Inflammatory macrophage treated with lipopolysaccharide for 1 hour (primary cell): ENCODE data around the gene RNF149.

ENCODE experiments used
- DNase-seq, 2 donors: peaks; one replicate each; pipeline ENCODE4 v3.0.0-alpha.2; 2020 to 2022

The RNF149 gene

GRCh38 chr2:101294861-101295260, 13.6 kb downstream of the RNF149 start:
- DNase-seq: no peak

DNA sequence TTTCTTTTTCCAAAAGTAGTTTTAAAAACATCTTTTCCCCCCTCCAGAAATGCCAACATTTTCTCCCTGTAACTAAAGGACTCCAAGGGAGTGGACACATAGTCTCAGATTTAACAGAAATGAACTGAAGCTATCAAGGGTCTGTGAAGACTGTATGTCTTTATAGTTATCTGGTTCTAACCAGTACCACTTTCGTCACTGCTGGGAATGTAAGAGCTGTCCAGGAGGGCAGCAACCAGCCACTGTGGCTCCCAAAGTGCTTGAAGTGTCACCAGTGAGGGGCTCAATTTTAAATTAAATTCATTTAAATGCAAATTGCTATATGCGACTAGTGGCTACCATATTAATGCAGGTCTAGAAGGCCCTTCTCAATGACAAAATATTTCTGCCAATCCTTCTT, 15.0 kb downstream of the RNF149 start:
- DNase-seq: no peak

GRCh38 chr2:101291973-101292372, 16.5 kb downstream of the RNF149 start:
- DNase-seq: no peak

- no peak for DNase-seq
These were observed 17.8 kb downstream of the RNF149 start for GRCh38 chr2:101290711-101291110.

DNA sequence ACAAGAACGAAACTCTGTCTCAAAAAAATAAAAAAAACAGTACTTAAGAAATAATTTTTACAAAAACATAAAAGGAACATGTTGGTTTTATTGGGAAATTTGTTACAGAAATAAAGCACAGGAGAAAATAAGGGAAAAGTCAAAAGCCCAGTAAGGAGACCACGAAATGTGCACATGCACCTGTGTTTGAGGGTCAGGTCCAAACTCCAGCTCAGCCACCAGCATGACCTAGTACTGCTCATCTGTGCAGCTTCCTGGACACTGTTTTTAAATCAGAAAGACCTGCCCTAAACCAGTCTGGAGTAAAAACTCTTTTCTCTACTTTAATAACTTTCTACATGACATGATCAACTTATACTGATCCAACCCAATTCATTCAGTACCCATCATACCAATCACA, 21.2 kb downstream of the RNF149 start:
- DNase-seq: no peak

DNA sequence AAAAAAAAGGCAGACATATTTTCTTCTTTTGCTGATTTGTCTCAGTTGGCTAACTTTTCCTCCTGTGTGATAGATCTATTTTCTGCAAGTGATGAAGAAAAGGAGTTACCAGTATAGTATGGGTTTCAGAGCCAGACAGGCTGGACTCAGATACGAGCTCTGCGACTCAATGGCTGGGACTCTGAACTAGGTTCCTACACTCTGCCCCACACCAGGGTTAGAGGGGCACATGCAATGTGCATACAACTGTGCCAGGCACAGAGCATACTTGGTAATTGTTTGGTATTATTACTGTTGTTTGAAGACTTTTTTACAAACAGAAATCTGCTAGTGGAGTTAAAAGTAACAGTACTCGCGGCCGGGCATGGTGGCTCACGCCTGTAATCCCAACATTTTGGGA, 21.8 kb downstream of the RNF149 start:
- no peak for DNase-seq

DNA sequence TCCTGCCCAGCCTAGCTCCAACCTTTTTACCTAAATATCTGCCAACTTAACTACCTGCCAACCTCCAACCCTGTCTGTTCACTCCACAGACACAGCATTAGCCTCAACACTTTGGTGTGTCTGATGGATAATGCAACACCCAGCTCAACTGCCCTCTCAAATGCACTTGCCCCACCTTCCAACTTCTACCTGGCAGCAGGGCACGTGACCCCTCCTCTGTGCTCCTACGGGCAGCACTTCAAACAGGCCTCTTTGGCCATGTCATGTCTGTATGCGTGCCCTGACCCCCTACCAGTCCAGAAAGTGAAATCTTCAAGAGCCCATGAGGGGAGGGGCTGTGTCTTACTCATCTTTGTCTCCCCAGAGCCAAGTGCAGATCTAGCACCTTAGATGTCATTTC, 25.5 kb downstream of the RNF149 start:
- no peak for DNase-seq

DNA sequence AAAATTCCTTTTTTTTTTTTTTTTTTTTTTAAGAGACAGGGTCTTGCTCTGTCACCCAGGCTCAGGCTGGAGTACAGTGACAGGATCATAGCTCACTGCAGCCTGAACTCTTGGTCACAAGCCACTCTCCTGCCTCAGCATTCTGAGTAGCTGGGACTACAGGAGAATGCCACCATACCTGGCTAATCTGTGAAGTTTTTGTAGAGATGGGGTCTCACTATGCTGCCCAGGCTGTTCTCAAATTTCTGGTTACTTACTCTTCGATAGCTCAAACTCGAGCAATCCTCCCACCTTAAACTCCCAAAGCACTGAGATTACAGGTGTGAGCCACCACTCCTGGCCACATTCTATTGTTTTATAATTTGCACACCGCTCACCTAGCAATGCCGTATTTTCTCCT, 27.0 kb downstream of the RNF149 start:
- no peak for DNase-seq

DNA sequence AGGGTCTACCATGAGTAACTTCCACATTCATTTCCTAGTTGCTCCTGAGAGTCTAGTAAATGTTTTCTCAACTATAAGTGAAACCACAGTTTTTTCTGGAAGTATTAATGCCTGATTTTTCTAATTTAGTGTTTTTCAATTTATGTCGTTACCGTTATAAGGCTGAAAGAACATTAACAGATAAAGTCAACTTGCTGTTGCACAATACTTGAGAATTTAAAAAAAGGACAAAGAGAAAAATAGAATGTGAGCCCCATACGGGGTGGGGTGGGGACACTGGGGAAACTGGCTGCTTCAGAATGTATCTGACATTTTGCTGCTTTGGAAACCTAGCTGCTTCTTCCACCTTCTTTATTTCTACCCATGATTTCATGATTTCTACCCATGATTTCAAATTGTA, 29.6 kb downstream of the RNF149 start:
- DNase-seq: no peak

GRCh38 chr2:101277111-101277510, 31.4 kb downstream of the RNF149 start:
- DNase-seq: no peak

GRCh38 chr2:101274142-101274541, 34.4 kb downstream of the RNF149 start:
- no peak for DNase-seq

DNA sequence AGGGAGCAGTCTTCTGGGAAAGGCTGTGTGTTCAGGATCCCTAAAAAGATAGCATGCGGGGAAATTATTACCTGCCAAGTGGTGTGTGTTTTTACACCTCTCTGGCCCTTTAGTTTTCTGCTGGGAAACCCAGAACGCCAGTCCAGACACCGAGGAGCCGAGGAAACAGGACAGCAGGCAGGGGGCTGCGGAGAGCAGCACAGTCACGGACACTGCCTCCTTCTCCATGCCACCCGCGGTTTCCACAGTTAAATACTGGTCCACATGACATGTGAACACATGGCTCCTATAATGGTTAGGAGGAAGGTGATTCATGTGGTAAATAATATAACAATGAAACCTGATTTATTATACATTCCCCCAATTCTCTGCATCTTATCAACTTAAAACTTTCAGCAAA, 35.4 kb downstream of the RNF149 start:
- DNase-seq: no peak

GRCh38 chr2:101272045-101272784, 36.3 kb downstream of the RNF149 start:
- no peak for DNase-seq

DNA sequence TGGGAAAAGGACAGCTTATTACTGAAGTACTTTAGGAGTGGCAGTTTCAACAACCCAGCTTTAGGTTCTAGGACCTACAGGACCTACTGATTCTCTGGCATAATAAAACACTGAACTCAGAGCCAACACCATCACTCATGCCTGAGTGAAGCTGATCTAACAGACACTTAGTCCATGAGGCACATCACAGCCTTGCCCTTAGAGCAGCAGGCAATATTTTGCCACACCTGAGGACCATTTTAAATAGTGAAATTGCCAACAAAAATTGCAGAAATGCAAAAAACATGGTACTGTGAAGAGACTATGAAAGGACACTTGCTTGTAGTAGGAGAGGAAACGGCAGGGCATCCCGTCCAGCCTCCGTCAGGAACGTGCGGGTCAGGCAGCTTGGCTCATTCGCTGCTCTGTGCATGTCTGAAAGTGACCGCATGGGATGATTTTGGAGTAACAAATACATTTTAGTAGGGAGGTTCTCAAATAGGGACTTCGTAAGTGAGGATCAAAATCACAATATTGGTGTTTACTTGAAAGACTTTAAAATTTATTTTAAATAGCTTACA, 37.7 kb downstream of the RNF149 start:
- no peak for DNase-seq

DNA sequence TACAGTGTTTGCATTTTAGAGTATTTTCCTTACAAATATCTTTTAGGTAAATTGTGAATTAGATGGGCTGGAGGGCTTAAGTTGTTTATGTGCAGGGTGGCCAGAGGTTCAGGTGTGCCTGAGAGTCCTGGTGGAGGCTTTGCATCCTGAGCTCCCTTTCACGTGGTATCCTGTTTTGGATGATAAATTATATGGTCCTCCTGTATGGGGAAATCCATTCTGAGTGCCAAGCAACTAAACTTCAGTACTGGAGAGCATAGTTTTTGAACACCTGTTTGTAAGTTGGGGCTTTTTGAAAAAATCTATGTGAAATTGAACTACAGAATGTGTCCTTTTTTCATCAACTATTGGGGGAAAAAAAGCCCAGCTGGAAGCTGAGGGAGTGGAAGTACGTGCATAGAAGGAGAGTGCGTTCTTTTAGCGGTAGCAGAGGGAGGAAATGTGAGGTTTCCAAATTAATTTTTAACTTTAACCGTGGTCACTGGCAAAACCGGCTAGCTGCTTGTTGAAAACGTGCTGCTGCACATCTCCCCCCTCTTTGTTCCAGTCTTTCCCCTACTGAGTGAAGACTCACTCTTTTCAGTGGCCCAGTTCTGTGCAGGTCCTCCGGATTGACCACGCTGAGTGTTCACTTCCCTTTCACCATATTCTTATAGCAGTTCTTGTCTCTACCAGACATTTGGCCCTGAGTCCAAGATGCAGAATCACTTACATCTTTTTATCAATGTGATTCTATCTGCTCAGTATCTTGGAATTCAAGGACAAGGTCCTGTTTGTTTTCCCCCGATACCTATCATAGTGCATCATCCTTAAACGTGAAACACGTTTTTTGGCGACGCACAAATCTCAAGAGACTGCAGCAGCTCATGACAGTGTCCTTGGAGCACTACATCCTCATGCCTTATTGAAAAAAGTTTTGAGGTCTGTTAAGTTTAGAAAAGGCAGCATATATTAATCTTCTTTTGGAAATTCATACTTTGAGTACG, 40.5 kb downstream of the RNF149 start:
- DNase-seq: no peak

- no peak for DNase-seq
These were observed 42.5 kb downstream of the RNF149 start for GRCh38 chr2:101265893-101266499.

DNA sequence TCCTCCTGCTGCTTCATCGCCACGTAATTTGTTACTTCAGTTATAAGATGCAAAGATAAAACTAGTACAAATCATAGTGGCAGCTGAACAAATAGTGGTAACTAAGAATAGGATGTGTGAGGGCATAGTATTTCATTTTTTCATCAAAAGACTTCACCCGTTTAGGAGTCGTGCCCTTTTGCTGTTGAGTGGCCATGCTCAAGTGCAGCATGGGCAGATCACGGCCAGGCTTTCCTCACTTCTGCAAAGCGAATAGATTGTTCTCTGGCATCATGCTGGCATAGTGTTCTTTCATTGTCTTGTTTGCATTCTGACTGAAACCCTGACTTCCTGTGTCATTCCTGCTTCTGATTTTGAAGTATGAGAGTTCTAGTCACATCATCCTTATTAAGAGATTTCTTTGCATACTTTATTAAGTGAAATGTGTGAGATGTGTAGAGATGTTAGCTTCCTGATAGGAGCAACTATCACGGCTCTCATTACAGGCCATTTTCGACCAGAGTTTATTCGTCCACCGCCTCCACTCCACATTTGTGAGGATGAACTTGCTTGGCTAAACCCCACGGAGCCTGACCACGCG, 44.1 kb downstream of the RNF149 start:
- DNase-seq: no peak

GRCh38 chr2:101263377-101263800, 45.1 kb downstream of the RNF149 start:
- no peak for DNase-seq

- no peak for DNase-seq
These were observed 46.4 kb downstream of the RNF149 start for GRCh38 chr2:101262142-101262541.

DNA sequence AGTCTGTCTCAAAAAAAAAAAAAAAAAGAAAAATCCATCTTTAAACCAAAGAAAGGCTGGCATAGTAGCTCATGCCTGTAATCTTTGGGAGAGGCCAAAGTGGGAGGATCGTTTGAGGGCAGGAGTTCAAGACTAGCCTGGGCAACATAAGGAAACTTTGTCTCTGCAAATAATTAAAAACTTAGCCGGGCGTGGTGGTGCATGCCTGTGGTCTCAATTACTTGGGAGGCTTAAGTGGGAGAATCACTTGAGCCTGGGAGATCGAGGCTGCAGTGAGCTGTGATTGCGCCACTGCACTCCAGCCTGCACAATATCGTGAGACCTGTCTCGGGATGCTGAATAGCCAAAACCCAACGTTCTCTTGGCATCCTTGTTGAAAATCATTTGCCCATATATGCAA, 49.7 kb downstream of the RNF149 start:
- no peak for DNase-seq

DNA sequence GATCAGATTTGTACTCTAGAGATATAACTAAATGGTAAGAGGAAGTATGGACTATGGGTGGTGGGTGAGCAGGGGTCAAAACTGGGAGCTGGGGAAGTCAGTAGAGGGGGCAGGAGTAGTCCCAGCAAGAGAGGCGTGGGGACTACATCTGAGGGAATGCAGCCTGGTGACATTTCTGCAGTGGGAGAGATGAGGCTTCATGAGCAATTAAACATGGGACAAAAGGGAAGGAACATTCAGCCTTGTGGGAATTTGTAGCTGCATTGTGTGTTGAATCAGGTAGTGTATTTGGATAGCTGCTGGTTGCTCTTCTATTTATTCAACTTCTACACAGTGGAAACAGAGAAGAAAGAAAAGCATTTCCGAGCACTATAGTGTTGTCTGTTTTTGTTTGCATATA, 52.2 kb downstream of the RNF149 start:
- peak in 1 of 2 donors; percentile 19 for DNase-seq

GRCh38 chr2:101255501-101255900, 53.0 kb downstream of the RNF149 start:
- no peak for DNase-seq
